ENCODE data around the gene MCC.
"Not testable (repeated sequence)": the region's sequence is repeated elsewhere in the genome, so short reads cannot be mapped to it uniquely, and the experiment has no call there.

The MCC gene

GRCh38 chr5:113081881-113082546, 406.2 kb downstream of the MCC start:
- DNase-seq (ENCODE audit: low read depth): no peak

GRCh38 chr5:113081091-113081839, 407.0 kb downstream of the MCC start:
- DNase-seq (ENCODE audit: low read depth): no peak

DNA sequence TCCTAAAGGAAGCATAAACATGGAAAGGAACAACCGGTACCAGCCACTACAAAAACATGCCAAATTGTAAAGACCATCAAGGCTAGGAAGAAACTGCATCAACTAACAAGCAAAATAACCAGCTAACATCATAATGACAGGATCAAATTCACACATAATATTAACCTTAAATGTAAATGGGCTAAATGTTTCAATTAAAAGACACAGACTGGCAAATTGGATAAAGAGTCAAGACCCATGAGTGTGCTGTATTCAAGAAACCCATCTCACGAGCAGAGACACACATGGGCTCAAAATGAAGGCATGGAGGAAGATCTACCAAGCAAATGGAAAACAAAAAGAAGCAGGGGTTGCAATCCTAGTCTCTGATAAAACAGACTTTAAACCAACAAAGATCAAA, 411.6 kb downstream of the MCC start:
- DNase-seq (ENCODE audit: low read depth): not testable (repeated sequence)

GRCh38 chr5:113075019-113075418, 413.2 kb downstream of the MCC start:
- DNase-seq (ENCODE audit: low read depth): no peak

DNA sequence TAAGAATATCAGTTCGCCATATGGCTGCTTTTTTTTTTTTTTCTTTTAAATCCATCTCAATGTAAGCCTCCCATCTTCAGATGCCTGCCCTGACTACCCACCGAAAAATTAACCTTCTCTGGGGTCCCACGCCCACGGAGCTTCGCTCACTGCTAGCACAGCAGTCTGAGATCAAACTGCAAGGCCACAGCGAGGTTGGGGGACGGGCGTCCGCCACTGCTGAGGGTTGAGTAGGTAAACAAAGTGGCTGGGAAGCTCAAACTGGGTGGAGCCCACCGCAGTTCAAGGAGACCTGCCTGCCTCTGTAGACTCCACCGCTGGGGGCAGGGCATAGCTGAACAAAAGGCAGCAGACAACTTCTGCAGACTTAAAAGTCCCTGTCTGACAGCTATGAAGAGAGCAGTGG, 414.6 kb downstream of the MCC start:
- not testable (repeated sequence) for DNase-seq (ENCODE audit: low read depth)

DNA sequence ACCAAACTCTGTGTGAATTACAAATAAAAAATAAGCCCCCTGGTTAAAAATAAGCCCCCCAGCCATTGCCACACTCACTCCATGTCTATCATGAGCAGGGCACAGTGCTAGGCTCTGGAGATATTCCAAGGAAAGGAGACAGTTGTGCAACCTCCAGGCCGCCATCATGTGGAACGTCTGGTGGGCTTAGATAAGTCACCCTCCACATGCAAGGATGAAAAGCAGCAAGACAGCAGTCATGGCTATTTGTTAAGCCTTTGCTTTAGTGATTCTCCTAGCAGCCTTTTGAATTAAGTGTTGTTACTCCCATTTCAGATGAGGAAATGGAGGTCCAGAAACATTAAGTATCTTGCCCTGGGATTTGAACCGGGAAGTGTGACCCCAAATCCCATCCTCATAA, 416.9 kb downstream of the MCC start:
- DNase-seq (ENCODE audit: low read depth): no peak

- no peak for DNase-seq (ENCODE audit: low read depth)
Measured at GRCh38 chr5:113070901-113071300, 417.4 kb downstream of the MCC start.

DNA sequence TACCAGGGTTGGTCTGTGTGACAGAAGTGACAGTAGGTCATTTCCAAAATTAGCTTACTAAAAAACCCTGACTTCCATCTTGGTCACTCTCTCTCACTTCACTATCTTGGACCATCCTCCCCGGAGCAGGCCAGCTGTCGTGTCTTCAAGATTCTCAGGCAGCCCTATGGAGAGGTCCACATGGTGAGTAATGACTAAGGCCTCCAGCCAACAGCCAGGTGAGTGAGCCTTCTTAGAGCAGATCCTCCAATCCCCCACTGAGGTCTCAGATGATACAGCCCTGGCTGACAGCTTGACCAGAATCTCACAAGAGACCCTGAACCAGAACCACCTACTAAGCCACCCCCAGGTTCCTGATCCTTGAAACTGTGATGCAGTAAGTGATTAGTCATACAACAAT, 419.7 kb downstream of the MCC start:
- DNase-seq (ENCODE audit: low read depth): no peak

DNA sequence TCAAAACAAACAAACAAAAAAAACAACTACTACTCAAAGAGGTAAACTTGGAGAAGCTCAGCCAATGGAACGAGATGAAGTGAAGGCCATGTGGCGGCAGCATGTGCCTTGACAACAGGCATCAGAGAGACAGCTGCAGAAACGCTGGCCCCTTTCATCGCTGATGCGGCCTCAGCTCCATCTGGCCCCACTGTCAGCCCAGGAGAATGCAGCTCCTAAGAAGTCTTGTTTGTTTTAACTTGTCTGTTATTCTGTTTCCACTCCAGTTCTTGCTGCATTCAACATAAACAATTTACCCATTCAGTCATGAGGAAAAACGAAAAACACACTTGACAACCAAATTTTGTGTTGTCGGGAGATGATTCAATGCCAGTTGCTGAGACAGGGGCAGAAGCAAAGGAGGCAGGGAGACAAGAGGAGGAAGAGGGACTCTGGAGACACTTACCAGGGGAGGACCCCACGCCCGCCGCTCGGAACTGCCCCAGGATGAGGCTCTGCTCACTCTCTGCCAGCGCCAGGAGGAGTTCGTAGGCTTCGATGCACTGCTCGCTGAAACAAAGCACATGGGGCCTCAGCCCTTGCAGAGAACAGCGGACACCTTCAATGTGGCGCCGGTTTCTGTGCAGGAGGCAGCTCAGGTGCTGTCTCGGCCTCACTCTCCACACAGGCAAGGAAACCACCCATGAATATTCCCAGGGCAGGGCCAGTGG, 420.5 kb downstream of the MCC start:
- no peak for DNase-seq (ENCODE audit: low read depth)

GRCh38 chr5:113065626-113066025, 422.6 kb downstream of the MCC start:
- no peak for DNase-seq (ENCODE audit: low read depth)

GRCh38 chr5:113064806-113065205, 423.4 kb downstream of the MCC start:
- no peak for DNase-seq (ENCODE audit: low read depth)

DNA sequence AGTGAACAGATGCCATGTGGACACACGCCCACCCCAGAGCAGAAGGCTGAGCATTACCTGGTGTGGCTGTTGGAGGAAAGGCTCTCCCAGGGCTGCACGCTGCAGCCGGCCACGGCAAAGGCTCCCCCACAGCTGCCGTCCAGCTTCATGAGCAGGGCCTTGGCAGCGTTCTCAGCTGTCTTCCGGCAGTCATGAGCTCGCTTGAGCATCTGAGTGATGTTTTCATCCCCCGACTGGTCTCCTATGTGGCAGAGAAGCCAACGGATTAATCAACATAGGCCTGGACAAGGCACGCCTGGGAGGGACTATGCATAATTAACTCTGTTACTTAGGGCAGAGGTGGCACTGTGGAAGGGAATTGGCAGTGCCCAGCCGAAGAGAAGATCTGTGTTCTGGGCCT, 424.3 kb downstream of the MCC start:
- DNase-seq (ENCODE audit: low read depth): no peak

- no peak for DNase-seq (ENCODE audit: low read depth)
Measured at GRCh38 chr5:113062869-113063508, 425.3 kb downstream of the MCC start.

- no peak for DNase-seq (ENCODE audit: low read depth)
Measured at GRCh38 chr5:113061846-113062780, 426.1 kb downstream of the MCC start.

- no peak for DNase-seq (ENCODE audit: low read depth)
Measured at GRCh38 chr5:113060408-113061025, 427.7 kb downstream of the MCC start.

DNA sequence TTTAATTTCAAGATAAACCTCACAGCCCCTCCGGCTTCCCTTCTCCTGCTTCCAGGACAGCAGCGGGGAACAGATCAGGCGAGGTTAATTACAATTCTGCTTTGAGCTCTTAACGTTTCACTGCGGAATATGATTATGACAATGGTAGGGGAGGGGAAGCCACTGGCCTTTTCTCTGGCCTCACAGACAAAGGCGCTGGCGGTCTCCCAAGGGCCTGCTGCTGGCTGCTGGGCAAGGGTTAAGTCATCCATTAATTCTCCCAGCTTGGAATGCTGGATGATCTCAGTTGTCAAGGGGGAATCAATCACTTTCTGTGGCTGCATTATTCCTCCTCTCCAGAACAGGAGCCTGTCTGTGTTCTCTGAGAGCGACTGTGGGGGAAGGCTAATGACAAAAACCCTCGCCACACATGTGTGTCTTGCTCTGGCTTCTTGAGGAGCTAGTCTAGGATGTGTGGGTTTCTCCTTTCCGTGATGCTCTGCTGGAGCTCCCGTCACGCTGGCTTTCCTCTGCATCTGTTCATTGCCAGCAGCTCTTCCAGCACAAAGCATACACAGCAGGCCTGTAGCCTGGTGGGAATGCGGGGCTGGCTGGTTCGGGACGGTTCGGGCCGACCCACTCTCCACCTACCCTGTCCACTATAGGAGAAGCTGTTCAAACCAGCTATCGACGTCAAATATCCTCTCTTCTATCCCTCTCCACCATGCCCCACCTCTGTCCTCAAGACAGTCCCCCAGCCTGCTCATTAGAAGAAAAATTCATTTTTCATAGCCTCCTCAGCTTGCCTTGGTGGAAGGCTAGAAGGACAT, 428.8 kb downstream of the MCC start:
- DNase-seq (ENCODE audit: low read depth): no peak

GRCh38 chr5:113058706-113059226, 429.5 kb downstream of the MCC start:
- no peak for DNase-seq (ENCODE audit: low read depth)

DNA sequence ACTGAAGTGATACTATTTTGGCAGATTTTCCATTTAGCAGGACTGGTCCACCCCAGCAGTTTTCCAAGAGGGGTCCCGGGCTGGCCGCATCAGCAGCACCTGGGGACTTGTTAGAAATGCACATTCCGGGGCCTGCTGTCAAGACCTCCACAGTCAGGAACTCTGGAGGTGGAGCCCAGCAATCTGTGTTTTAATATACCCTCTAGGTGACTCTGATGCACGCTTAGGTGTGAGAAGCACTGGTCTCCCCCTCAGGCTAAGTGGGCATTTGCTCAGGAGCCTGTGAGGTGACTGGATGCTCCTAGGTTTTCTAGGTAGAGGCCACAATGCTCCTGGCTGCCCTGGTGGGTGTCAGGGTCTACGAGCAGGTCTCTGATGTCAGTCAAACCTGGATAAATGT, 430.0 kb downstream of the MCC start:
- DNase-seq (ENCODE audit: low read depth): no peak

GRCh38 chr5:113057557-113057984, 430.7 kb downstream of the MCC start:
- no peak for DNase-seq (ENCODE audit: low read depth)

DNA sequence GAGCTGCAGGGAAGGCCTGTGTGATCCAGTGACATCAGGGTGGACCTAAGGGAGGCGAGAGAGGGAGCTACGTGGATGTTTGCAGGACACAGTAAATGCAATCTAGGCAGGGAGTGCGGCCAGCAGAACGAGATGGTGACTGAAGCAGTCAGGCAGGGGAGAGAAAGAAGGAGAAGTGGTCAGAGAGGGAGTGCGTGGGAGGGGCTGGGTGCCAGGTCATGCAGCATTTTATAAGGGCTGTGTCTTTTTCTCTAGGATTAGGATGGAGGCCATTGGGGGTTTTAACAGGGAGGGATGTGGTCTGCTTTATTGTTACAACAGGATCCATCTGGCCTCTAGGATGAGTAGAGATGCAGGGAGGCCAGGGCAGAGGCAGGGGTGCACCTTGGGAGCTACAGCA, 431.3 kb downstream of the MCC start:
- DNase-seq (ENCODE audit: low read depth): no peak
